ENCODE data around the gene COA6.

DNA sequence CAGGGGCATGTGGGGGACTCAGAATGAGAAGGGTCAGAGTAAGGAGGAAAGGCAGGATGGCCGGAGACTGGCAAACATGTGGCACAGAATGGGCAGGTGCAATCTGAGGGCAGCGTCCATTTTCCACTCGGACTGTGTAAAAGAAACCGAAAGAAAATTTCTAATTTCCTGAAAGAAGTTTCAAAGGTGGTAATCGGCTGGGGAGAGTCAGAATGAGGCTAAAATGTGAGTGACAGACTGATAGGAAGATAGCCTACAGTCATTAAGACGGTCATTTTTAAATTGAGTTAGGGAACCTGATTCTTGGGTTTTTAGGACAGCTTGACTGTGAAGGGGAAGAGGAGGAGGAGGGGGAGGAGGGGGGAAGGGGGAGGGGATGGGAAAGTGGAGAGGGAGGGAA is 23.6 kb downstream of the COA6 start:
- TF ChIP-seq ZNF274 (CRISPR knock-in tag; IDR thresholded peaks at IDR 0.05) (no peak), ZNF512 (CRISPR knock-in tag; IDR thresholded peaks at IDR 0.05) (no peak), SRF (IDR thresholded peaks at IDR 0.05; ENCODE audit: low read depth, low read length) (no peak), LCORL (IDR thresholded peaks at IDR 0.05) (no peak), LCORL (CRISPR knock-in tag; IDR thresholded peaks at IDR 0.05) (no peak)
- TF ChIP-seq, protein P1, sequence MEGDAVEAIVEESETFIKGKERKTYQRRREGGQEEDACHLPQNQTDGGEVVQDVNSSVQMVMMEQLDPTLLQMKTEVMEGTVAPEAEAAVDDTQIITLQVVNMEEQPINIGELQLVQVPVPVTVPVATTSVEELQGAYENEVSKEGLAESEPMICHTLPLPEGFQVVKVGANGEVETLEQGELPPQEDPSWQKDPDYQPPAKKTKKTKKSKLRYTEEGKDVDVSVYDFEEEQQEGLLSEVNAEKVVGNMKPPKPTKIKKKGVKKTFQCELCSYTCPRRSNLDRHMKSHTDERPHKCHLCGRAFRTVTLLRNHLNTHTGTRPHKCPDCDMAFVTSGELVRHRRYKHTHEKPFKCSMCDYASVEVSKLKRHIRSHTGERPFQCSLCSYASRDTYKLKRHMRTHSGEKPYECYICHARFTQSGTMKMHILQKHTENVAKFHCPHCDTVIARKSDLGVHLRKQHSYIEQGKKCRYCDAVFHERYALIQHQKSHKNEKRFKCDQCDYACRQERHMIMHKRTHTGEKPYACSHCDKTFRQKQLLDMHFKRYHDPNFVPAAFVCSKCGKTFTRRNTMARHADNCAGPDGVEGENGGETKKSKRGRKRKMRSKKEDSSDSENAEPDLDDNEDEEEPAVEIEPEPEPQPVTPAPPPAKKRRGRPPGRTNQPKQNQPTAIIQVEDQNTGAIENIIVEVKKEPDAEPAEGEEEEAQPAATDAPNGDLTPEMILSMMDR (CRISPR knock-in tag; IDR thresholded peaks at IDR 0.05), result no peak
- TF ChIP-seq, protein P2, sequence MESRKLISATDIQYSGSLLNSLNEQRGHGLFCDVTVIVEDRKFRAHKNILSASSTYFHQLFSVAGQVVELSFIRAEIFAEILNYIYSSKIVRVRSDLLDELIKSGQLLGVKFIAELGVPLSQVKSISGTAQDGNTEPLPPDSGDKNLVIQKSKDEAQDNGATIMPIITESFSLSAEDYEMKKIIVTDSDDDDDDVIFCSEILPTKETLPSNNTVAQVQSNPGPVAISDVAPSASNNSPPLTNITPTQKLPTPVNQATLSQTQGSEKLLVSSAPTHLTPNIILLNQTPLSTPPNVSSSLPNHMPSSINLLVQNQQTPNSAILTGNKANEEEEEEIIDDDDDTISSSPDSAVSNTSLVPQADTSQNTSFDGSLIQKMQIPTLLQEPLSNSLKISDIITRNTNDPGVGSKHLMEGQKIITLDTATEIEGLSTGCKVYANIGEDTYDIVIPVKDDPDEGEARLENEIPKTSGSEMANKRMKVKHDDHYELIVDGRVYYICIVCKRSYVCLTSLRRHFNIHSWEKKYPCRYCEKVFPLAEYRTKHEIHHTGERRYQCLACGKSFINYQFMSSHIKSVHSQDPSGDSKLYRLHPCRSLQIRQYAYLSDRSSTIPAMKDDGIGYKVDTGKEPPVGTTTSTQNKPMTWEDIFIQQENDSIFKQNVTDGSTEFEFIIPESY (CRISPR knock-in tag; IDR thresholded peaks at IDR 0.05), result no peak

All from HepG2 (cell line).